CD4-positive, alpha-beta T cell (primary cell): Measurements from ENCODE around the gene METTL4. TPM values are rescaled to one million over a fixed set of nuclear protein-coding genes. Genes with fewer than 3 reads are reported as not detected.

Experiments
- ATAC-seq: fragments of 200-7000 bp; cut with Tn5 transposase; one replicate; pipeline ENCODE4 v1.10.0; 2022; ENCODE audit warnings: mild to moderate bottlenecking; ENCODE audit not compliant: poor library complexity
- CTCF ChIA-PET: fragments of 350-600 bp; sonication (Branson Sonifier 250); formaldehyde crosslinking; loops from one replicate; lab custom pipeline; 2021; ENCODE audit warnings: antibody characterized with exemption, inconsistent platforms; lab: Charles Lee
- POLR2A ChIA-PET: fragments of 350-600 bp; sonication (Branson Sonifier 250); formaldehyde crosslinking; loops from one replicate; lab custom pipeline; 2021; ENCODE audit warnings: antibody characterized with exemption, inconsistent platforms; lab: Charles Lee
- DNase-seq, 14 experiments: peaks; one replicate each; pipeline ENCODE4 v3.0.0-alpha.2; 2013 to 2020; ENCODE audit warnings: mixed read lengths in 2 of 14
- H3K27ac ChIP-seq, 2 donors: one replicate each; pipeline versions ENCODE4 v1.5.1 to v1.7.0; 2013; ENCODE audit warnings: low read length in 2 of 2, low read depth in 1 of 2, mild to moderate bottlenecking in 1 of 2
- H3K27me3 ChIP-seq, 2 experiments: 1 replicate in 1 of 2; 2 replicates in 1 of 2; pipeline versions ENCODE4 v1.6.1 to v1.7.0; 2013; ENCODE audit warnings: low read length in 2 of 2, control low read depth in 1 of 2, mild to moderate bottlenecking in 1 of 2, moderate library complexity in 1 of 2; ENCODE audit not compliant: insufficient read depth in 2 of 2, control insufficient read depth in 1 of 2
- H3K36me3 ChIP-seq: one replicate; pipeline ENCODE4 v1.6.1; 2013; ENCODE audit warnings: low read length, control low read depth; ENCODE audit not compliant: insufficient read depth
- H3K4me1 ChIP-seq: one replicate; pipeline ENCODE4 v1.6.1; 2013; ENCODE audit warnings: low read length, control low read depth; ENCODE audit not compliant: insufficient read depth
- H3K4me3 ChIP-seq: one replicate; pipeline ENCODE4 v1.5.1; 2013; ENCODE audit warnings: mild to moderate bottlenecking, low read length, moderate library complexity
- H3K9me3 ChIP-seq, 2 experiments: 1 replicate in 1 of 2; 2 replicates in 1 of 2; pipeline versions ENCODE4 v1.6.1 to v1.7.0; 2013; ENCODE audit warnings: low read length in 2 of 2, mild to moderate bottlenecking in 2 of 2, control low read depth in 1 of 2, moderate library complexity in 1 of 2; ENCODE audit not compliant: control insufficient read depth in 1 of 2, insufficient read depth in 1 of 2
- H3K27ac Mint-ChIP-seq: one replicate; pipeline ENCODE4 v1.8.0; 2020; ENCODE audit warnings: mixed read lengths
- H3K27me3 Mint-ChIP-seq: one replicate; pipeline ENCODE4 v1.8.0; 2021; ENCODE audit warnings: mixed read lengths
- H3K36me3 Mint-ChIP-seq: one replicate; pipeline ENCODE4 v1.8.0; 2021; ENCODE audit warnings: low read depth, mixed read lengths
- H3K4me1 Mint-ChIP-seq: one replicate; pipeline ENCODE4 v1.8.0; 2021; ENCODE audit warnings: low read depth, mixed read lengths
- H3K4me3 Mint-ChIP-seq: one replicate; pipeline ENCODE4 v1.8.0; 2020; ENCODE audit warnings: mild to moderate bottlenecking, mixed read lengths
- H3K9me3 Mint-ChIP-seq: one replicate; pipeline ENCODE4 v1.8.0; 2020; ENCODE audit warnings: mixed read lengths
- CTCF ChIP-seq: fragments of 200-600 bp; IDR thresholded peaks from one replicate; pipeline ENCODE4 v1.8.0; 2022; ENCODE audit warnings: antibody characterized with exemption, mild to moderate bottlenecking
- intact Hi-C, 2 experiments: fragments of 100-400 bp; cut with DNase I in 1 of 2; cut with micrococcal nuclease in 1 of 2; formaldehyde crosslinking; loops; one replicate each; pipeline versions ENCODE4 v1.15.1 to v1.9.0; 2023 to 2025; cut with DNase I, micrococcal nuclease
- total RNA-seq, 174 experiments: library from RNA in 2 of 174; stranded (reverse) in 2 of 174; gene quantifications; one replicate each; pipeline ENCODE4 v1.2.3 and lab custom pipeline; 2021 to 2026

The METTL4 gene
- total RNA-seq, 2 experiments from 2014 or later = 6.5 to 10.4 TPM

GRCh38 chr18:2609604-2610003 lies 38.3 kb upstream of the METTL4 start:
- Histone ChIP-seq H3K36me3 (no peaks in the 10 kb centered on the region), H3K27me3 (no peaks in the 10 kb centered on the region), H3K4me1 (peaks cover 3% of the 10 kb centered on the region), H3K27ac (no peak overlapping the region), H3K4me3 (no peak overlapping the region), H3K9me3 (no peaks in the 10 kb centered on the region)
- POLR2A ChIA-PET = interaction anchor here (6.0 to 12.3 kb wide), 2 partner anchors 28 to 48 kb away, joined by 151 to 250 read pairs; partner anchors contain the start of gene SMCHD1
- no peak for TF ChIP-seq CTCF
- Mint-ChIP-seq H3K27me3 (no peaks in the 10 kb centered on the region), H3K4me3 (no peak overlapping the region), H3K4me1 (peaks cover 44% of the 10 kb centered on the region), H3K27ac (peak overlapping the region; percentile 68), H3K9me3 (no peaks in the 10 kb centered on the region), H3K36me3 (peaks cover 10% of the 10 kb centered on the region)
- ATAC-seq (no peak), DNase-seq (no peak)
- CTCF ChIA-PET = no interaction called here
- intact Hi-C loops = loop anchor here (1.0 to 5.0 kb wide), 2 partner anchors 13 to 37 kb away; partner anchors contain the start of genes METTL4 (in 1 of the 2) and NDC80 (in 1 of the 2)

GRCh38 chr18:2606335-2606734 lies 35.0 kb upstream of the METTL4 start:
- Histone ChIP-seq H3K36me3 (no peaks in the 10 kb centered on the region), H3K9me3 (no peaks in the 10 kb centered on the region), H3K27me3 (no peaks in the 10 kb centered on the region), H3K4me3 (no peak overlapping the region), H3K4me1 (peaks cover 12% of the 10 kb centered on the region), H3K27ac (peak overlapping the region in 1 of 2 donors; percentile 48)
- TF ChIP-seq CTCF = no peak
- Mint-ChIP-seq H3K36me3 (no peaks in the 10 kb centered on the region), H3K27ac (peak overlapping the region; percentile 91), H3K27me3 (no peaks in the 10 kb centered on the region), H3K4me3 (peak overlapping the region; percentile 57), H3K4me1 (peaks cover 58% of the 10 kb centered on the region), H3K9me3 (no peaks in the 10 kb centered on the region)
- ChIA-PET POLR2A (interaction anchor here (0.6 to 12.3 kb wide), 19 partner anchors 11 to 490 kb away, joined by 3 to 250 read pairs (median 6); partner anchors contain the start of genes METTL4, NDC80 and SMCHD1), CTCF (interaction anchor here (0.9 to 2.8 kb wide), 4 partner anchors 31 to 52 kb away, joined by 3 to 8 read pairs (median 6); partner anchors contain the start of genes METTL4, NDC80 and SMCHD1)
- peak in 3 of 14 experiments; percentile 53 to 62 (median 58) for DNase-seq
- ATAC-seq = peak; percentile 70
- intact Hi-C loops = loop anchor here (1.0 to 5.0 kb wide), 3 partner anchors 34 to 48 kb away; partner anchors contain the start of genes METTL4 (in 2 of the 2), NDC80 (in 2 of the 2) and SMCHD1 (in 1 of the 2)

GRCh38 chr18:2602844-2603243 lies 31.5 kb upstream of the METTL4 start:
- no peaks in the 10 kb centered on the region for H3K9me3 ChIP-seq
- no peak overlapping the region for H3K4me3 ChIP-seq
- Mint-ChIP-seq H3K36me3 (no peaks in the 10 kb centered on the region), H3K4me1 (peaks cover 61% of the 10 kb centered on the region), H3K9me3 (no peaks in the 10 kb centered on the region), H3K4me3 (no peak overlapping the region), H3K27ac (peak overlapping the region; percentile 1), H3K27me3 (no peaks in the 10 kb centered on the region)
- H3K27ac ChIP-seq = no peak overlapping the region
- H3K27me3 ChIP-seq = no peaks in the 10 kb centered on the region
- peaks cover 12% of the 10 kb centered on the region for H3K4me1 ChIP-seq
- intact Hi-C loops = loop anchor here in 1 of 2 experiments (5.0 kb wide), 1 partner anchor 34 kb away; no protein-coding TSS in a partner anchor
- DNase-seq (no peak), ATAC-seq (no peak)
- ChIA-PET CTCF (interaction anchor here (1.2 kb wide), 1 partner anchor 27 kb away, joined by 3 read pairs; no protein-coding TSS in a partner anchor), POLR2A (interaction anchor here (0.8 to 12.3 kb wide), 3 partner anchors 11 to 53 kb away, joined by 3 to 250 read pairs (median 8); partner anchors contain the start of gene SMCHD1)
- no peaks in the 10 kb centered on the region for H3K36me3 ChIP-seq
- TF ChIP-seq CTCF = no peak
